Mammary epithelial cell (primary cell): ENCODE data around the gene GCN1.

Experiments
- EZH2 ChIP-seq: IDR thresholded peaks from 2 replicates; pipeline ENCODE4 v1.6.1; 2012; ENCODE audit warnings: low read length, inconsistent platforms, borderline replicate concordance
- TF ChIP-seq, protein P1 (sequence below), 2 donors: IDR thresholded peaks in 1 of 2; conservative IDR thresholded peaks in 1 of 2; 2 replicates each; pipeline ENCODE4 v1.5.1; 2011 to 2012; ENCODE audit warnings: inconsistent platforms in 2 of 2, low read length in 2 of 2, mild to moderate bottlenecking in 2 of 2, control low read depth in 1 of 2, low read depth in 1 of 2; ENCODE audit not compliant: insufficient read depth in 1 of 2; ENCODE audit errors: extremely low read depth in 1 of 2

DNA sequence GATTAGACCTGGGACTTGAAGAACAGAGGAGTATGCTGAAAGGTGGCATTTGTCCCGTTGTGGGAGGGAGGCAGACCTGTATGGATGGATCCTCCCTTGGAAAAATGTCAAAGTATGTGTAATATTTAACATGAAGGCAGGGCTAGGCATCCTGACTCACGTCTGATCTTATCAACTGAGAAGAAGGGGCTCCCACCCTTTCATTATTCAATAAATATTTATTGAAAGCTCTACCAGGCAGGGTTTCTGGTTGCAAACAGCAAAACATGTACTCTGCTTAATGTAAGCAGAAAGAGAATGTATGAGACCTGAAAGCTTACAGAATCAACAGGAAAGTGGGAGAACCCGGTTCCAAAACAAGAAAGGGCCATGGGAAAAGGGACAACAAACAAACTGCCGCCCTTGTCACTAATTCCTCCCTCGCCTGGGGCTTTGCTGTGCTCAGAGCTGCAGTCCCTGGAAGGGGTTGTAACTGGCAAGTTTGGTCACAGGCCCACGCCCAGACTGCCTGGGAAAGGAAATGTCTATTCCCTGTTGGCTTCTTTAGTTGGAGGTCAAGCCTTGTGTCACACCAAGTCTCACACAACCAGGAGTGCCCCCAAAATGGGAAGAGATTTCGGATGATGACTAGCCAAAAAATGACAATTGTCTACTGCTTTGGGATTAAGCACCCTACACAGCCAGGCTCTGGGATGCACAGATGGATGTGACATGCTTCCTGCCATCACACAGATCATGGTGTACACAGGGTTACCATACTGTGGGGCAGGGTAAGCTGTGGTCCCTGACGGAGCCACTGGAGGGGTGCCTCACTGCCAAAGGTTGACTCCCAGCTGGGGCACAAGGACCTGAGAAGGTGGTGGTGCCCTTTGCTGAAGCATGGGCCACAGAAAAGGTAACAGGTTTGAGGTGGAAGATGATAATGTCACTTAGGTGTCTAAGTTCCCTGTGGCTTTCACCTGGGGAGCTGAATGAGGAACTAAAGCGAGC lies 114.8 kb downstream of the GCN1 start:
- TF ChIP-seq, protein P1, sequence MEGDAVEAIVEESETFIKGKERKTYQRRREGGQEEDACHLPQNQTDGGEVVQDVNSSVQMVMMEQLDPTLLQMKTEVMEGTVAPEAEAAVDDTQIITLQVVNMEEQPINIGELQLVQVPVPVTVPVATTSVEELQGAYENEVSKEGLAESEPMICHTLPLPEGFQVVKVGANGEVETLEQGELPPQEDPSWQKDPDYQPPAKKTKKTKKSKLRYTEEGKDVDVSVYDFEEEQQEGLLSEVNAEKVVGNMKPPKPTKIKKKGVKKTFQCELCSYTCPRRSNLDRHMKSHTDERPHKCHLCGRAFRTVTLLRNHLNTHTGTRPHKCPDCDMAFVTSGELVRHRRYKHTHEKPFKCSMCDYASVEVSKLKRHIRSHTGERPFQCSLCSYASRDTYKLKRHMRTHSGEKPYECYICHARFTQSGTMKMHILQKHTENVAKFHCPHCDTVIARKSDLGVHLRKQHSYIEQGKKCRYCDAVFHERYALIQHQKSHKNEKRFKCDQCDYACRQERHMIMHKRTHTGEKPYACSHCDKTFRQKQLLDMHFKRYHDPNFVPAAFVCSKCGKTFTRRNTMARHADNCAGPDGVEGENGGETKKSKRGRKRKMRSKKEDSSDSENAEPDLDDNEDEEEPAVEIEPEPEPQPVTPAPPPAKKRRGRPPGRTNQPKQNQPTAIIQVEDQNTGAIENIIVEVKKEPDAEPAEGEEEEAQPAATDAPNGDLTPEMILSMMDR (conservative IDR thresholded peaks at IDR 0.05 in 1 of 2, IDR thresholded peaks at IDR 0.05 in 1 of 2; ENCODE audit: extremely low read depth in 1 of 2, insufficient read depth in 1 of 2, low read depth in 1 of 2, low read length in 2 of 2): no peak
- no peak for TF ChIP-seq EZH2
